Neural cell (in vitro differentiated cells): ENCODE data around the gene GMDS.

Source experiments
- CTCF ChIP-seq: fragments of 450-650 bp; IDR thresholded peaks from 2 replicates; pipeline ENCODE4 v1.5.1; 2014; ENCODE audit warnings: antibody characterized with exemption, mild to moderate bottlenecking, moderate library complexity; ENCODE audit not compliant: poor library complexity, severe bottlenecking
- EP300 ChIP-seq: fragments of 450-650 bp; conservative IDR thresholded peaks from 2 replicates; pipeline ENCODE4 v1.6.1; 2014; ENCODE audit warnings: antibody characterized with exemption, mild to moderate bottlenecking, moderate library complexity; ENCODE audit not compliant: poor library complexity, severe bottlenecking
- EZH2 ChIP-seq: fragments of 200-600, 300-800 bp; shearing (Covaris generic), sonication (generic); IDR thresholded peaks from 2 replicates; pipeline ENCODE4 v1.6.1; 2014; ENCODE audit warnings: antibody characterized with exemption, low read length, borderline replicate concordance, mild to moderate bottlenecking; ENCODE audit not compliant: insufficient read depth, poor library complexity, severe bottlenecking
- MXI1 ChIP-seq: fragments of 450-650 bp; conservative IDR thresholded peaks from 2 replicates; pipeline ENCODE4 v1.6.1; 2014; ENCODE audit warnings: antibody characterized with exemption, mild to moderate bottlenecking; ENCODE audit not compliant: poor library complexity, severe bottlenecking
- POLR2AphosphoS5 ChIP-seq: IDR thresholded peaks from 2 replicates; pipeline ENCODE4 v1.6.1; 2012
- RAD21 ChIP-seq: fragments of 450-650 bp; conservative IDR thresholded peaks from 2 replicates; pipeline ENCODE4 v1.6.1; 2014; ENCODE audit warnings: antibody characterized with exemption, mild to moderate bottlenecking, moderate library complexity
- REST ChIP-seq: IDR thresholded peaks from 2 replicates; pipeline ENCODE4 v1.6.1; 2012; ENCODE audit warnings: borderline replicate concordance
- SMC3 ChIP-seq: fragments of 450-650 bp; conservative IDR thresholded peaks from 2 replicates; pipeline ENCODE4 v1.6.1; 2014; ENCODE audit warnings: antibody characterized with exemption, mild to moderate bottlenecking, moderate library complexity; ENCODE audit not compliant: poor library complexity
- TAF1 ChIP-seq: IDR thresholded peaks from 2 replicates; pipeline ENCODE4 v1.6.1; 2012; ENCODE audit warnings: low read depth

- TF ChIP-seq CTCF (no peak), EZH2 (no peak), RAD21 (no peak), POLR2AphosphoS5 (no peak), EP300 (no peak), REST (no peak), TAF1 (no peak), MXI1 (no peak), SMC3 (no peak)
Observed at GRCh38 chr6:1815827-1816452, 429.5 kb downstream of the GMDS start.
